Panc1 (cell line): ENCODE measurements around the gene NCBP2. TPM values are rescaled to one million over a fixed set of nuclear protein-coding genes. Genes with fewer than 3 reads are reported as not detected.

Experiments
- ATAC-seq: fragments of 200-7000 bp; cut with Tn5 transposase; 2 replicates; pipeline ENCODE4 v1.9.1; 2020; ENCODE audit warnings: mild to moderate bottlenecking, moderate library complexity
- BruUV-seq: library from RNA; stranded (reverse); fragments of 400-500 nt; replicated peaks from 2 replicates; lab custom pipeline; 2021; lab: Mats Ljungman, UMichigan
- CTCF ChIA-PET: fragments of 300-600 bp; sonication (Branson Sonifier 250); formaldehyde crosslinking; loops from one replicate; lab custom pipeline; 2022; ENCODE audit warnings: antibody characterized with exemption; lab: Charles Lee
- POLR2A ChIA-PET: fragments of 300-600 bp; sonication (Branson Sonifier 250); formaldehyde crosslinking; loops from one replicate; lab custom pipeline; 2022; ENCODE audit warnings: antibody characterized with exemption; lab: Charles Lee
- DNase-seq: peaks from one replicate; pipeline ENCODE4 v3.0.0-alpha.2; 2010; ENCODE audit warnings: low read depth, low spot score
- H3K27ac ChIP-seq: 2 replicates; pipeline ENCODE4 v1.5.1; 2011; ENCODE audit warnings: mild to moderate bottlenecking, low read length, inconsistent platforms
- H3K27me3 ChIP-seq: fragments of 200-500 bp; sonication (Bioruptor generic); 2 replicates; pipeline ENCODE4 v1.6.0; 2014; ENCODE audit warnings: low read length, inconsistent platforms; ENCODE audit not compliant: control insufficient read depth, insufficient read depth
- H3K36me3 ChIP-seq: fragments of 200-500 bp; sonication (Bioruptor generic); 2 replicates; pipeline ENCODE4 v1.5.1; 2014; ENCODE audit warnings: inconsistent platforms, mild to moderate bottlenecking, low read length, moderate library complexity; ENCODE audit not compliant: control insufficient read depth, insufficient read depth
- H3K4me1 ChIP-seq: 2 replicates; pipeline ENCODE4 v1.5.1; 2011; ENCODE audit warnings: inconsistent platforms, mild to moderate bottlenecking, low read length, moderate library complexity; ENCODE audit not compliant: control insufficient read depth, insufficient read depth
- H3K4me3 ChIP-seq, 2 experiments: 2 replicates each; pipeline ENCODE4 v1.5.1; 2011 to 2012; ENCODE audit warnings: low read depth in 2 of 2, low read length in 2 of 2, mild to moderate bottlenecking in 2 of 2, inconsistent platforms in 1 of 2, moderate library complexity in 1 of 2
- H3K9me3 ChIP-seq: fragments of 200-500 bp; sonication (Bioruptor generic); 2 replicates; pipeline ENCODE4 v1.5.1; 2014; ENCODE audit warnings: low read depth, mild to moderate bottlenecking, inconsistent platforms, low read length, moderate library complexity; ENCODE audit not compliant: control insufficient read depth, insufficient read depth
- CTCF ChIP-seq: fragments of 450-650 bp; IDR thresholded peaks from 2 replicates; pipeline ENCODE4 v1.5.1; 2017; ENCODE audit warnings: mild to moderate bottlenecking
- POLR2AphosphoS5 ChIP-seq: IDR thresholded peaks from 2 replicates; pipeline ENCODE4 v1.6.1; 2012; ENCODE audit warnings: mild to moderate bottlenecking, low read depth, low read length, moderate library complexity
- SIN3A ChIP-seq: IDR thresholded peaks from 2 replicates; pipeline ENCODE4 v1.6.1; 2012; ENCODE audit warnings: low read depth, mild to moderate bottlenecking, low read length, moderate library complexity, borderline replicate concordance; ENCODE audit not compliant: insufficient read depth
- TCF7L2 ChIP-seq: IDR thresholded peaks from 2 replicates; pipeline ENCODE4 v1.6.1; 2011; ENCODE audit warnings: mild to moderate bottlenecking, low read depth, low read length, inconsistent platforms
- in situ Hi-C: cut with HindIII; loops from 2 replicates; pipeline ENCODE4 v1.10.0; 2016; ENCODE audit warnings: low sequenced_read_pairs, low pct_unique_long_range_greater_than_20kb
- intact Hi-C: fragments of 100-400 bp; cut with micrococcal nuclease; formaldehyde crosslinking; loops from one replicate; pipeline ENCODE4 v1.10.0; 2022; ENCODE audit not compliant: unreplicated experiment
- total RNA-seq: library from RNA; stranded (reverse); gene quantifications from one replicate; pipeline ENCODE4 v1.2.1, GENCODE V29; 2021; ENCODE audit not compliant: unreplicated experiment
- TF ChIP-seq, protein P1 (sequence below), 2 experiments: IDR thresholded peaks; 2 replicates each; pipeline ENCODE4 v1.6.1; 2011 to 2012; ENCODE audit warnings: low read depth in 2 of 2, control low read depth in 1 of 2, low read length in 1 of 2, mild to moderate bottlenecking in 1 of 2, moderate library complexity in 1 of 2; ENCODE audit not compliant: insufficient read depth in 1 of 2

The NCBP2 gene
- total RNA-seq, 1 experiment from 2014 or later = 122 TPM

DNA sequence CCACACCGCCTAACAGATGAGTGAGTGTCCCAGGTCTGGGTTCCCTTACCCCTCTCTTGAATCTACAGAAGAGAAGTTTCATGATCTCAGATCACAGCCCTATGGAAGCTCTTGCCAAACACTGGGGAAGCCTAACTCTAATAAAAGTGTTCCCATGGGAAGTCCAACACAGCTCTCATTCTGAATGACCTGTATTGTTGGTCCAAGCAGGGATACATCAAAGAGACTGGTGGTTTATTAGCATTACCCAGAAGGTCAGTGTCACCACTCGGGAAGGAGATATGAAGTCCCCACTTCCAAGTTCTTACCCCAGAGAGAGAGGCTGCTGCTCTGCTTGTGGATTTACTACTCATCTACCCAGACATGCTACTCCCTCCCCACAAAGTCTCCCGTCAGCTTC, 9.0 kb upstream of the NCBP2 start:
- no TSS peak for BruUV-seq
- no peak for DNase-seq
- in situ Hi-C loops = no loop called here
- no peak for TF ChIP-seq SIN3A
- no peak for TF ChIP-seq CTCF
- no peak for TF ChIP-seq TCF7L2
- TF ChIP-seq, protein P1, sequence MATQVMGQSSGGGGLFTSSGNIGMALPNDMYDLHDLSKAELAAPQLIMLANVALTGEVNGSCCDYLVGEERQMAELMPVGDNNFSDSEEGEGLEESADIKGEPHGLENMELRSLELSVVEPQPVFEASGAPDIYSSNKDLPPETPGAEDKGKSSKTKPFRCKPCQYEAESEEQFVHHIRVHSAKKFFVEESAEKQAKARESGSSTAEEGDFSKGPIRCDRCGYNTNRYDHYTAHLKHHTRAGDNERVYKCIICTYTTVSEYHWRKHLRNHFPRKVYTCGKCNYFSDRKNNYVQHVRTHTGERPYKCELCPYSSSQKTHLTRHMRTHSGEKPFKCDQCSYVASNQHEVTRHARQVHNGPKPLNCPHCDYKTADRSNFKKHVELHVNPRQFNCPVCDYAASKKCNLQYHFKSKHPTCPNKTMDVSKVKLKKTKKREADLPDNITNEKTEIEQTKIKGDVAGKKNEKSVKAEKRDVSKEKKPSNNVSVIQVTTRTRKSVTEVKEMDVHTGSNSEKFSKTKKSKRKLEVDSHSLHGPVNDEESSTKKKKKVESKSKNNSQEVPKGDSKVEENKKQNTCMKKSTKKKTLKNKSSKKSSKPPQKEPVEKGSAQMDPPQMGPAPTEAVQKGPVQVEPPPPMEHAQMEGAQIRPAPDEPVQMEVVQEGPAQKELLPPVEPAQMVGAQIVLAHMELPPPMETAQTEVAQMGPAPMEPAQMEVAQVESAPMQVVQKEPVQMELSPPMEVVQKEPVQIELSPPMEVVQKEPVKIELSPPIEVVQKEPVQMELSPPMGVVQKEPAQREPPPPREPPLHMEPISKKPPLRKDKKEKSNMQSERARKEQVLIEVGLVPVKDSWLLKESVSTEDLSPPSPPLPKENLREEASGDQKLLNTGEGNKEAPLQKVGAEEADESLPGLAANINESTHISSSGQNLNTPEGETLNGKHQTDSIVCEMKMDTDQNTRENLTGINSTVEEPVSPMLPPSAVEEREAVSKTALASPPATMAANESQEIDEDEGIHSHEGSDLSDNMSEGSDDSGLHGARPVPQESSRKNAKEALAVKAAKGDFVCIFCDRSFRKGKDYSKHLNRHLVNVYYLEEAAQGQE (IDR thresholded peaks at IDR 0.05; ENCODE audit: insufficient read depth in 1 of 2, low read depth in 2 of 2, low read length in 1 of 2) = no peak
- TF ChIP-seq POLR2AphosphoS5 = no peak
- H3K27ac ChIP-seq = no peak overlapping the region
- ChIA-PET CTCF (no interaction called here), POLR2A (no interaction called here)
- no peak overlapping the region for H3K4me3 ChIP-seq
- ATAC-seq = no peak
- H3K27me3 ChIP-seq = no peaks in the 10 kb centered on the region
- H3K9me3 ChIP-seq = no peaks in the 10 kb centered on the region
- H3K36me3 ChIP-seq = no peaks in the 10 kb centered on the region
- intact Hi-C loops = no loop called here
- H3K4me1 ChIP-seq = no peaks in the 10 kb centered on the region

DNA sequence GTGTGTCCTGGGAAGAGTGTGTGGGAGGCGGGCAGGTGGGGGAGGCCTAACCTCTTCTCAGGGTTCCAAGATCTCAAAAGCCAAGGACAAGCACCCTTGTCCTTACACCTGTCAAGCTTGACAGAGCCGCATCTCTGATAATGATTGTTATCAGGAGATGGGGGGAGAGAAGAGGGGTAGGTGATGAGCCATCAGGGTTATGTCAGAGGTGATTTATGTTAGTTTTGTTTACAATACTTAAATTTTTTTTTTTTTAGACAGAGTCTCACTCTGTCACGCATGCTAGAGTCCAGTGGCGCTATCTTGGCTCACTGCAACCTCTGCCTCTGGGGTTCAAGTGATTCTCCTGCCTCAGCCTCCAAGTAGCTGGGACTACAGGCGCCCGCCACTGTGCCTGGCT, 7.4 kb upstream of the NCBP2 start:
- intact Hi-C loops = no loop called here
- CTCF ChIA-PET = interaction anchor here (0.7 kb wide), 3 partner anchors 83 to 275 kb away, joined by 3 to 6 read pairs (median 5); no protein-coding TSS in a partner anchor
- Histone ChIP-seq H3K4me1 (no peaks in the 10 kb centered on the region), H3K4me3 (no peak overlapping the region), H3K27ac (no peak overlapping the region), H3K9me3 (no peaks in the 10 kb centered on the region), H3K36me3 (no peaks in the 10 kb centered on the region), H3K27me3 (no peaks in the 10 kb centered on the region)
- TF ChIP-seq, protein P1 (IDR thresholded peaks at IDR 0.05; ENCODE audit: insufficient read depth in 1 of 2, low read depth in 2 of 2, low read length in 1 of 2) = no peak
- no peak for TF ChIP-seq CTCF
- TF ChIP-seq SIN3A = no peak
- TF ChIP-seq POLR2AphosphoS5 = no peak
- no peak for TF ChIP-seq TCF7L2
- BruUV-seq = no TSS peak
- POLR2A ChIA-PET = no interaction called here
- ATAC-seq (no peak), DNase-seq (no peak)
- in situ Hi-C loops = no loop called here
